ENCODE data around the gene PPP2R3B.

DNA sequence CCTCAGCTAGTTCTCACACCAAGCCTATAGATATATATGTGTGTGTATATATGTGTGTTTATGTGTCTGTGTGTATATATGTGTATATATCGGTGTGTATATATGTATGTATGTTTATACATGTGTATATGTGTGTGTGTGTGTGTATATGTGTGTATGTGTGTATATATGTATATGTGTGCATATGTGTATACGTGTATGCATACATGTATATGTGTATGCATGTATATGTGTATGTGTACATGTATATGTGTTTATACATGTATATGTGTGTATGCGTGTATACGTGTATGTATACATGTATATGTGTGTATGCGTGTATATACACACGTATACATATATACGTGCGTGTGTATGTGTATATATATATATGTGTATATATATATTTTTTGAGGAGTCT lies 86.4 kb downstream of the PPP2R3B start:
- TF ChIP-seq, protein P1, sequence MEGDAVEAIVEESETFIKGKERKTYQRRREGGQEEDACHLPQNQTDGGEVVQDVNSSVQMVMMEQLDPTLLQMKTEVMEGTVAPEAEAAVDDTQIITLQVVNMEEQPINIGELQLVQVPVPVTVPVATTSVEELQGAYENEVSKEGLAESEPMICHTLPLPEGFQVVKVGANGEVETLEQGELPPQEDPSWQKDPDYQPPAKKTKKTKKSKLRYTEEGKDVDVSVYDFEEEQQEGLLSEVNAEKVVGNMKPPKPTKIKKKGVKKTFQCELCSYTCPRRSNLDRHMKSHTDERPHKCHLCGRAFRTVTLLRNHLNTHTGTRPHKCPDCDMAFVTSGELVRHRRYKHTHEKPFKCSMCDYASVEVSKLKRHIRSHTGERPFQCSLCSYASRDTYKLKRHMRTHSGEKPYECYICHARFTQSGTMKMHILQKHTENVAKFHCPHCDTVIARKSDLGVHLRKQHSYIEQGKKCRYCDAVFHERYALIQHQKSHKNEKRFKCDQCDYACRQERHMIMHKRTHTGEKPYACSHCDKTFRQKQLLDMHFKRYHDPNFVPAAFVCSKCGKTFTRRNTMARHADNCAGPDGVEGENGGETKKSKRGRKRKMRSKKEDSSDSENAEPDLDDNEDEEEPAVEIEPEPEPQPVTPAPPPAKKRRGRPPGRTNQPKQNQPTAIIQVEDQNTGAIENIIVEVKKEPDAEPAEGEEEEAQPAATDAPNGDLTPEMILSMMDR (IDR thresholded peaks at IDR 0.05), result no peak
- no peak for TF ChIP-seq POLR2A (IDR thresholded peaks at IDR 0.05)
